ENCODE data around the gene ZBTB5. TPM values are rescaled to one million over a fixed set of nuclear protein-coding genes. Genes with fewer than 3 reads are reported as not detected.
A peak's percentile ranks its signal among the peaks of the same experiment; 100 is the strongest.

ZBTB5 gene
- total RNA-seq, 1 donor from 2014 or later: 9.2 TPM

- Histone ChIP-seq H3K4me3 (no peak overlapping the region), H3K4me1 (no peaks in the 10 kb centered on the region), H3K27ac (no peak overlapping the region), H3K36me3 (peaks cover 92% of the 10 kb centered on the region), H3K27me3 (ENCODE audit: low read depth) (no peaks in the 10 kb centered on the region), H3K9me3 (no peaks in the 10 kb centered on the region)
- no peak for TF ChIP-seq CTCF (IDR thresholded peaks at IDR 0.05)
- intact Hi-C loops (cut with DNase I): no loop called here
- no peak for DNase-seq
- ATAC-seq: no peak
These were observed 30.8 kb upstream of the ZBTB5 start for GRCh38 chr9:37496020-37496419.

GRCh38 chr9:37495571-37495970 lies 30.3 kb upstream of the ZBTB5 start:
- intact Hi-C loops (cut with DNase I): no loop called here
- H3K36me3 ChIP-seq: peaks cover 92% of the 10 kb centered on the region
- ATAC-seq: no peak

GRCh38 chr9:37491939-37492338 lies 26.7 kb upstream of the ZBTB5 start:
- no peak for TF ChIP-seq CTCF (IDR thresholded peaks at IDR 0.05)
- peaks cover 9% of the 10 kb centered on the region for H3K4me1 ChIP-seq
- peaks cover 76% of the 10 kb centered on the region for H3K36me3 ChIP-seq
- intact Hi-C loops (cut with DNase I): no loop called here
- H3K27me3 ChIP-seq (ENCODE audit: low read depth): no peaks in the 10 kb centered on the region
- no peaks in the 10 kb centered on the region for H3K9me3 ChIP-seq
- no peak overlapping the region for H3K27ac ChIP-seq
- H3K4me3 ChIP-seq: no peak overlapping the region
- no peak for DNase-seq
- no peak for ATAC-seq

More at GRCh38 chr9:37495571-37495970, 30.3 kb upstream of the ZBTB5 start:
- Histone ChIP-seq H3K9me3 (no peaks in the 10 kb centered on the region), H3K4me3 (no peak overlapping the region), H3K27ac (no peak overlapping the region), H3K4me1 (no peaks in the 10 kb centered on the region), H3K27me3 (ENCODE audit: low read depth) (no peaks in the 10 kb centered on the region)
- DNase-seq: no peak
- TF ChIP-seq CTCF (IDR thresholded peaks at IDR 0.05): no peak

- Histone ChIP-seq H3K36me3 (peaks cover 26% of the 10 kb centered on the region), H3K4me3 (peak overlapping the region; percentile 77), H3K27me3 (ENCODE audit: low read depth) (no peaks in the 10 kb centered on the region), H3K9me3 (no peaks in the 10 kb centered on the region), H3K27ac (peak overlapping the region; percentile 76), H3K4me1 (peaks cover 24% of the 10 kb centered on the region)
- ATAC-seq: peak; percentile 13 to 20
- intact Hi-C loops (cut with DNase I): no loop called here
- no peak for DNase-seq
- no peak for TF ChIP-seq CTCF (IDR thresholded peaks at IDR 0.05)
These were observed 21.6 kb upstream of the ZBTB5 start for GRCh38 chr9:37486616-37487548.

- TF ChIP-seq CTCF (IDR thresholded peaks at IDR 0.05): no peak
- no peaks in the 10 kb centered on the region for H3K27me3 ChIP-seq (ENCODE audit: low read depth)
- peaks cover 20% of the 10 kb centered on the region for H3K36me3 ChIP-seq
- DNase-seq (no peak), ATAC-seq (peak in 1 of 2 donors; percentile 4)
- no peaks in the 10 kb centered on the region for H3K9me3 ChIP-seq
- peak overlapping the region; percentile 76 for H3K27ac ChIP-seq
- H3K4me1 ChIP-seq: peaks cover 24% of the 10 kb centered on the region
- intact Hi-C loops (cut with DNase I): no loop called here
- H3K4me3 ChIP-seq: peak overlapping the region; percentile 77
These were observed 21.0 kb upstream of the ZBTB5 start for GRCh38 chr9:37486256-37486615.
